Vagina (tissue), 2 donors: Measurements from ENCODE around the gene CASKIN2. TPM values are rescaled to one million over a fixed set of nuclear protein-coding genes. Genes with fewer than 3 reads are reported as not detected.
A peak's percentile ranks its signal among the peaks of the same experiment; 100 is the strongest.

Source experiments
- DNase-seq, 2 donors: peaks; one replicate each; pipeline ENCODE4 v3.0.0-alpha.2; 2017; ENCODE audit errors: extremely low spot score in 2 of 2
- H3K27ac ChIP-seq: fragments of 200-600 bp; sonication (generic); one replicate; pipeline ENCODE4 v1.5.1; 2019
- H3K27me3 ChIP-seq: fragments of 200-600 bp; sonication (generic); one replicate; pipeline ENCODE4 v1.5.1; 2019
- H3K36me3 ChIP-seq, 2 donors: fragments of 200-600 bp; sonication (generic); one replicate each; pipeline ENCODE4 v1.5.1; 2017 to 2019
- H3K4me1 ChIP-seq: fragments of 200-600 bp; sonication (generic); one replicate; pipeline ENCODE4 v1.5.1; 2019
- H3K4me3 ChIP-seq, 2 donors: fragments of 200-600 bp; sonication (generic); 1 replicate in 1 of 2; 2 replicates in 1 of 2; pipeline ENCODE4 v1.5.1; 2016 to 2019
- H3K9me3 ChIP-seq: fragments of 200-600 bp; sonication (generic); one replicate; pipeline ENCODE4 v1.5.1; 2019
- CTCF ChIP-seq, 3 experiments: fragments of 450-650 bp in 2 of 3; fragments of 200-600 bp in 1 of 3; sonication (generic) in 1 of 3; IDR thresholded peaks; one replicate each; pipeline ENCODE4 v1.5.1; 2017 to 2019; ENCODE audit warnings: antibody characterized with exemption in 3 of 3, mild to moderate bottlenecking in 2 of 3, moderate library complexity in 2 of 3
- POLR2A ChIP-seq, 2 donors: fragments of 450-650 bp; IDR thresholded peaks; one replicate each; pipeline ENCODE4 v1.6.1; 2017; ENCODE audit warnings: antibody characterized with exemption in 2 of 2, mild to moderate bottlenecking in 2 of 2, moderate library complexity in 2 of 2
- POLR2AphosphoS5 ChIP-seq, 2 donors: sonication (generic); formaldehyde crosslinking; IDR thresholded peaks; one replicate each; pipeline ENCODE4 v1.9.0; 2017; ENCODE audit warnings: antibody characterized with exemption in 2 of 2, mild to moderate bottlenecking in 2 of 2, low read depth in 1 of 2; ENCODE audit not compliant: insufficient read depth in 1 of 2
- intact Hi-C: fragments of 100-400 bp; cut with DNase I; formaldehyde crosslinking; loops from one replicate; pipeline ENCODE4 v1.15.1; 2023
- total RNA-seq: library from RNA; depleted of rRNA; stranded (reverse); fragments of >200 nt; gene quantifications from one replicate; pipeline ENCODE4 v1.2.3, GENCODE V29; 2016

Gene CASKIN2
- total RNA-seq, 1 donor from 2014 or later = 19.9 TPM

- DNase-seq = no peak
- Histone ChIP-seq H3K36me3 (no peaks in the 10 kb centered on the region), H3K4me3 (peak overlapping the region; percentile 68 to 88), H3K9me3 (no peaks in the 10 kb centered on the region), H3K4me1 (peaks cover 28% of the 10 kb centered on the region), H3K27ac (no peak overlapping the region), H3K27me3 (no peaks in the 10 kb centered on the region)
- TF ChIP-seq CTCF (IDR thresholded peaks at IDR 0.05) (no peak), POLR2AphosphoS5 (IDR thresholded peaks at IDR 0.05; ENCODE audit: insufficient read depth in 1 of 2, low read depth in 1 of 2) (no peak), POLR2A (IDR thresholded peaks at IDR 0.05) (no peak)
- intact Hi-C loops = no loop called here
Observed at GRCh38 chr17:75526555-75527270, 11.4 kb upstream of the CASKIN2 start.

DNA sequence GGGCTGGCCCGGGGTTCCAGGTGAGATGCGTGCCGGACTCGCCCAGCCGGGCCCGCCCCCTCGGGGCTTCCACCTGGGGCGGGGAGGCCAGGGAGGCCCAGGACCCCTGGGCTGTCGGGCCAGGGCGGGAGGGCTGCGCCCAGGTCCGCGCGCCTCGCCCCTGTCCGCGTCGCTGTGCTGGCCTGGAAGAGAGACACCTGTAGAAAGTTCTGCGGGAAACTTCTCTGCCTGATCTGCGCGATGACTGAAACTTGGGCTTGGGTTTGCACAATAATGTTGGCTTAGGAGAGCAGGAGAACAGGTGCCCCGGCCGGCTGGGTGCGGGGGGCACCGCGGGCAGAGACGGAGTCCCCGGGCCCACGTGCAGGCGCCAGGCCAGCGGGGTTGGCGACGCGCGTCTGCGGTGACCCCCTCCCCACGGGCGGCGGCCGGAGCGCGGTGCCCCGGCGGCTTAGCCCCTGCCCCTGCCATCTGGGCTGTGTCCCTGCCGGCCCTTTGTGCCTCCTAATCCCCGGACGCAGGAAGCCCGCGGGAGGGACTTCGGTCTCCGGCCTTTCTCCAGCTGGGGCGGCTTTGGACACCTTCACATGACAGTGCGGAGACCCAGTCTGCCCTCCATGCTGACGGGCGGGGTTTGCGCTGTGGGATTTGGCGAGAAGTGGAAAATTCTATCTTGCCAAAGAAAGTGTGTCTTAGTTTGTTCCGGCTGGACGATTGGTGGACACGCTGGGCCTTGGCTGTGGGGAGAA lies 10.6 kb upstream of the CASKIN2 start:
- peaks cover 28% of the 10 kb centered on the region for H3K4me1 ChIP-seq

GRCh38 chr17:75524970-75525805 lies 9.9 kb upstream of the CASKIN2 start, which contains the start of gene LLGL2:
LLGL2 (plus strand) TSS chr17:75525697; CDS start chr17:75543427, 17,730 bp downstream.
- intact Hi-C loops = loop anchor here (5.0 kb wide), 1 partner anchor 62 kb away; the partner anchor contains the start of gene MYO15B
- no peaks in the 10 kb centered on the region for H3K27me3 ChIP-seq
- peak within 1 kb of the TSS; percentile 83 for H3K27ac ChIP-seq
- DNase-seq = no peak
- H3K4me3 ChIP-seq = peak within 1 kb of the TSS; percentile 68 to 88
- no peaks in the 10 kb centered on the region for H3K36me3 ChIP-seq
- TF ChIP-seq POLR2A (IDR thresholded peaks at IDR 0.05) = peak in 1 of 2 donors; percentile 34
- peak in 1 of 3 experiments; percentile 29 for TF ChIP-seq CTCF (IDR thresholded peaks at IDR 0.05)
- peak in 1 of 2 donors; percentile 58 for TF ChIP-seq POLR2AphosphoS5 (IDR thresholded peaks at IDR 0.05; ENCODE audit: insufficient read depth in 1 of 2, low read depth in 1 of 2)
- H3K9me3 ChIP-seq = no peaks in the 10 kb centered on the region
- H3K4me1 ChIP-seq = peaks cover 28% of the 10 kb centered on the region

More for the DNA sequence above, 10.6 kb upstream of the CASKIN2 start:
- intact Hi-C loops = no loop called here
- H3K4me3 ChIP-seq = peak overlapping the region; percentile 68 to 88
- peak overlapping the region; percentile 51 for H3K27ac ChIP-seq
- H3K9me3 ChIP-seq = no peaks in the 10 kb centered on the region
- no peak for DNase-seq
- no peaks in the 10 kb centered on the region for H3K27me3 ChIP-seq
- no peak for TF ChIP-seq CTCF (IDR thresholded peaks at IDR 0.05)
- TF ChIP-seq POLR2AphosphoS5 (IDR thresholded peaks at IDR 0.05; ENCODE audit: insufficient read depth in 1 of 2, low read depth in 1 of 2) = no peak
- no peaks in the 10 kb centered on the region for H3K36me3 ChIP-seq

DNA sequence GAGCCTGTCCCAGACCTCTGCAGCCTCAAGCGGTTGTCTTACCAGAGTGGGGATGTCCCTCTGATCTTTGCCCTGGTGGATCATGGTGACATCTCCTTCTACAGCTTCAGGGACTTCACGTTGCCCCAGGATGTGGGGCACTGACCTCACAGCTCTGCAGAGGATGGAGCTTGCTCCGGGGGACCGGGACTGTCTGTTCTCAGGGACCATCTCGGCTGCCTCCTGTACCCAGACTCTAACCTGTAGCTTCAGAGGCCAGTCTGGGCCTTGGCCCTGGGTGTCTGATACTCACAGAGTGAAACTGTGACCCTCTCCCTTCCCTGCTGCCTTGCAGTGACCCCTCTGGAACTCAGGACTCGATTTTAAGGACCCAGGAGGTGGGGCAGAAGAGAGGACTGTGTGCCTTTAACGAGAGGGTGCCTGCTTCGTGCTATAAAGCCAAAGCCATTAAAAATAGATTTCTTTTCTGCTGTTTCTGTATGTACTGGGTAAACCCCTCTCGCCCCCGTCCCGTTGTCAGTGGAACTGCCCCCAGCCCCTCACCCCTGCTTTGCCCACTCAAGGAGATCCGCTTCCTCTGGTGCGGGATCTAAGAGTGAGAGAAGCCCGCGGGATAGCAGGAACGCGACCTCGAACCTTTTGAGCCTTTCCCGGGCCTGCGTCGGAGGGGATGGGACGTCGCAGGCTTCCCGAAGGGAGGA lies 9.1 kb upstream of the CASKIN2 start:
- intact Hi-C loops = loop anchor here (5.0 kb wide), 1 partner anchor 63 kb away; the partner anchor contains the start of gene MYO15B
- H3K4me1 ChIP-seq = peaks cover 28% of the 10 kb centered on the region
- H3K27ac ChIP-seq = peak overlapping the region; percentile 83
- peaks cover 0 to 6% of the 10 kb centered on the region in 2 donors for H3K36me3 ChIP-seq
- no peak for DNase-seq
- no peak for TF ChIP-seq CTCF (IDR thresholded peaks at IDR 0.05)
- no peak for TF ChIP-seq POLR2AphosphoS5 (IDR thresholded peaks at IDR 0.05; ENCODE audit: insufficient read depth in 1 of 2, low read depth in 1 of 2)
- TF ChIP-seq POLR2A (IDR thresholded peaks at IDR 0.05) = no peak
- H3K27me3 ChIP-seq = no peaks in the 10 kb centered on the region
- H3K9me3 ChIP-seq = no peaks in the 10 kb centered on the region
- peak overlapping the region; percentile 68 to 88 for H3K4me3 ChIP-seq
